Subcutaneous abdominal adipose tissue (tissue), 5 donors: ENCODE data around the gene TMEM250.

Experiments
- H3K27ac ChIP-seq: one replicate; pipeline ENCODE4 v1.7.0; 2013; ENCODE audit warnings: low read depth, mild to moderate bottlenecking, inconsistent platforms, low read length, moderate library complexity
- H3K27me3 ChIP-seq, 5 donors: one replicate each; pipeline ENCODE4 v1.7.0; 2013; ENCODE audit warnings: low read length in 5 of 5, inconsistent platforms in 1 of 5; ENCODE audit not compliant: control insufficient read depth in 5 of 5, insufficient read depth in 4 of 5
- H3K36me3 ChIP-seq, 5 donors: one replicate each; pipeline ENCODE4 v1.7.0; 2013; ENCODE audit warnings: low read length in 5 of 5; ENCODE audit not compliant: control insufficient read depth in 5 of 5, insufficient read depth in 5 of 5
- H3K4me1 ChIP-seq, 5 donors: one replicate each; pipeline ENCODE4 v1.7.0; 2013; ENCODE audit warnings: low read length in 5 of 5, mild to moderate bottlenecking in 3 of 5, moderate library complexity in 1 of 5; ENCODE audit not compliant: control insufficient read depth in 5 of 5, insufficient read depth in 5 of 5
- H3K4me3 ChIP-seq, 5 donors: one replicate each; pipeline ENCODE4 v1.7.0; 2013; ENCODE audit warnings: low read length in 5 of 5, low read depth in 1 of 5
- H3K9ac ChIP-seq, 5 donors: one replicate each; pipeline ENCODE4 v1.7.0; 2013; ENCODE audit warnings: low read length in 5 of 5, mild to moderate bottlenecking in 4 of 5, moderate library complexity in 3 of 5
- H3K9me3 ChIP-seq, 5 donors: one replicate each; pipeline ENCODE4 v1.7.0; 2013; ENCODE audit warnings: low read length in 5 of 5; ENCODE audit not compliant: control insufficient read depth in 5 of 5
- donor health status: healthy.
- donor health status: healthy.
- donor health status: healthy.
- donor health status: healthy.
- donor health status: healthy.

The TMEM250 gene

DNA sequence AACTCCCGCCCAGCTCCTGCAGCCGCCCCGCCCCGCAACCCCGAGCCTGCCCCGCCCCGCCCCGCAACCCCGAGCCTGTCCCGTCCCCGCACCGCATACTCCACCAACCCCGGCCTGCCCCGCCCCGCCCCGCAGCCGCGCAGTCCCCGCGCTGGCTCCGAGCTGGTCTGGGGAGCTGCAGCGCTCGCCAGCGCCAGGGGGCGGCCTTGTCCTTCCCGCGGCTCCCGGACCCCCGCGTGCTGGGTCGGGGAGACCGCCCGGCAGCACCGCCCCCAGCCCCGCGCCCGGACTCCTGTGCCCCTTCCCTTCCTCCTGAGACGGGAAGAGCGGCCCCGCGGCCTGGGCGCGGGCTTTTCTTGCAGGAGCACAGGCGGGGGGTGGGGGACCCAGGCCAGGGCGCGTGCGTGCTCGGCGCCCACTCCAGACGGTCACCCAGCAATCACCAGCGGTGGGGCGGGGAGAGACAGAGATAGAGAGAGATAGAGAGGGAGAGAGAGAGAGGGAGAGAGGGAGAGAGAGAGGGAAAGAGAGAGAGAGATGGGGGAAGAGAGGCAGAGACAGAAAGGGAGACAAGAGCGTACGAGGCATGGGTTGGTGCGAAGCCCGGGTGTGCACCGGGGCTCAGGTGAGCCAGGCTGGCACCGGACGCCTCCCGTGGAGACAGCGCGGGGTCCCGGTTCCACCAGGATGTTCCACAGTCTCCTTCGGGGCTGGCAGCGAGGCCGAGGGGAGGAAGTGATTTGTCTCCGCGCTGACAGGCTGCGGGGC is 14.7 kb upstream of the TMEM250 start:
- peak overlapping the region in 3 of 5 donors; percentile 2 to 47 (median 11) for H3K4me3 ChIP-seq
- peaks cover 0 to 21% (median 11%) of the 10 kb centered on the region in 5 donors for H3K4me1 ChIP-seq
- H3K9me3 ChIP-seq = no peaks in the 10 kb centered on the region
- no peak overlapping the region for H3K9ac ChIP-seq
- no peaks in the 10 kb centered on the region for H3K36me3 ChIP-seq
- peaks cover 58 to 70% (median 62%) of the 10 kb centered on the region in 5 donors for H3K27me3 ChIP-seq
- no peak overlapping the region for H3K27ac ChIP-seq

DNA sequence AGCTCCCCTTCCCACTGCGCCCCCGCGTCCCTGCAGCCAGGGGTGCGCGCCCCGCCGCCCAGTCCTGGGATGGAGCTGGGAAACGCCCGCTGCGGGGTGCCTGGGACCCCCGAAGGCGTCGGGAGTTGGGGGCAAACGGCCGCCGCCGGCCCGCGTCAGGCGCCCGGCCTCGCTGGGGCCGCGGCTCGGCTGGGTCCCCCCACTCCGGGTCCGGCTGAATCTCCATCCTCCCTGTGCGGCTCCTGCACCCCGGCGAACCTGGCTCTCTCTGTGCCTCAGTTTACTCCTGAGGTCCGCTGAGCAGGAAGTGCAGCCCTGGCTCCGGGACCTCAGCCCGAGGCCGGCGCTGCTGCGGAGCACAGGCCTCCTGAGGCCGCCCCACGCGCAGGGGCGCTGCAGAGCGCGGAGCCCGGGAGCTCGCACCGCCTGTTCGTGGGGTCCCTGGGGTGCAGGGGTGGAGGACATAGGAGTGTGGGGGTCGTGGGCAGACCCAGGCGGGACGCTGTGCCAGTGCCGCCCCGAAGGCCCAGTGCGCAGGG is 13.9 kb upstream of the TMEM250 start:
- Histone ChIP-seq H3K9ac (no peak overlapping the region), H3K36me3 (no peaks in the 10 kb centered on the region), H3K27me3 (peaks cover 55 to 73% (median 57%) of the 10 kb centered on the region in 5 donors), H3K9me3 (no peaks in the 10 kb centered on the region), H3K27ac (no peak overlapping the region), H3K4me1 (peaks cover 0 to 21% (median 11%) of the 10 kb centered on the region in 5 donors), H3K4me3 (no peak overlapping the region)

- no peak overlapping the region for H3K27ac ChIP-seq
- peaks cover 53 to 74% (median 57%) of the 10 kb centered on the region in 5 donors for H3K27me3 ChIP-seq
- no peak overlapping the region for H3K4me3 ChIP-seq
- H3K36me3 ChIP-seq = no peaks in the 10 kb centered on the region
- peaks cover 0 to 15% (median 8%) of the 10 kb centered on the region in 5 donors for H3K4me1 ChIP-seq
- H3K9ac ChIP-seq = no peak overlapping the region
- no peaks in the 10 kb centered on the region for H3K9me3 ChIP-seq
Measured at GRCh38 chr9:136131629-136132511, 13.2 kb upstream of the TMEM250 start.

GRCh38 chr9:136129176-136129575 is 10.5 kb upstream of the TMEM250 start:
- H3K27ac ChIP-seq = no peak overlapping the region
- H3K4me1 ChIP-seq = peaks cover 0 to 15% (median 7%) of the 10 kb centered on the region in 5 donors

DNA sequence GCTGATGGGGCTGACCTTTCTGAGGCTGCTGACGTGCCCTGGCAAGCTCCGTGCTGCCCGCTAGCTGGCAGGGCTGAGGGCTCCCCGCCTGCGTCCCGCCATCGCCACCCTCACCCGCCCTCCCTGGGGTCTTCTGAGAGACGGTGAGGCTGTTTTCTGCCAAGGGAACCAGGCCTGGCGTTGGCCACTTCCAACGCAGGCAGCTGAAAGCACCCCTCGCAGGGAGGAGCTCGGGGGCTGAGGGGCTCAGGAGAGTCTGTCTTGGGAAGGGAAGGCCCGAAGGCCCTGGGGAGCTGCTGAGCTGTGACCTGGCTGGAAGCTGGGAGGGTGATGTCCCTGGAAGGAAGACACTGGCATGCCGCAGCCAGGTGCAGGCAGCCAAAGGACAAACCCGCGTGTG is 9.8 kb upstream of the TMEM250 start:
- peaks cover 38 to 73% (median 49%) of the 10 kb centered on the region in 5 donors for H3K27me3 ChIP-seq
- no peaks in the 10 kb centered on the region for H3K36me3 ChIP-seq
- no peak overlapping the region for H3K4me3 ChIP-seq
- no peaks in the 10 kb centered on the region for H3K9me3 ChIP-seq
- H3K9ac ChIP-seq = no peak overlapping the region
- no peak overlapping the region for H3K27ac ChIP-seq
- peaks cover 0 to 8% (median 5%) of the 10 kb centered on the region in 5 donors for H3K4me1 ChIP-seq

More at GRCh38 chr9:136129176-136129575, 10.5 kb upstream of the TMEM250 start:
- H3K9me3 ChIP-seq = no peaks in the 10 kb centered on the region
- H3K27me3 ChIP-seq = peaks cover 45 to 74% (median 57%) of the 10 kb centered on the region in 5 donors
- H3K36me3 ChIP-seq = no peaks in the 10 kb centered on the region
- no peak overlapping the region for H3K4me3 ChIP-seq
- H3K9ac ChIP-seq = no peak overlapping the region

DNA sequence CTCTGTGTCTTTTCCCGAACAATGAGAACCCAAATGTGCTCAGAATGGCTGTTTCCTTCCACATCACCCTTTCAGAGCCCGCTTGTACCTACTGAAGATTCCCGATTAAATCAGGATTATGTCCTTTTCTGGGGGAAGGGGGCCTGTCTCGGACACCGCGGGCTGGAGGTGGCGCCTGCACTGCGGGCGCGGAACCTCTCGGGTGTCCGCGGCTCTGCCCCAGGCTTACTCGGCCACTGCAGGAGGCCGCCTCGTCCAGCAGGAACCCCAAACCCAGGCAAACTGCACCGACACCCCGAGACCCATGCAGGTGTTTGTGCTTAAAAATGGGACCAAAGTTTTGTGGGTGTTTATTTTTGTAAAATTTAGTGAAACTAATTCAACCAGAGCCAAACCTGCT is 8.6 kb upstream of the TMEM250 start:
- no peak overlapping the region for H3K9ac ChIP-seq
- peaks cover 33 to 68% (median 43%) of the 10 kb centered on the region in 5 donors for H3K27me3 ChIP-seq
- H3K4me1 ChIP-seq = peaks cover 0 to 10% (median 7%) of the 10 kb centered on the region in 5 donors
- H3K4me3 ChIP-seq = no peak overlapping the region
- no peaks in the 10 kb centered on the region for H3K36me3 ChIP-seq
- H3K27ac ChIP-seq = no peak overlapping the region
- no peaks in the 10 kb centered on the region for H3K9me3 ChIP-seq

- Histone ChIP-seq H3K4me3 (no peak overlapping the region), H3K27ac (no peak overlapping the region), H3K36me3 (no peaks in the 10 kb centered on the region), H3K4me1 (peaks cover 0 to 10% (median 7%) of the 10 kb centered on the region in 5 donors), H3K9me3 (no peaks in the 10 kb centered on the region), H3K27me3 (peaks cover 14 to 48% (median 24%) of the 10 kb centered on the region in 5 donors), H3K9ac (no peak overlapping the region)
Measured at GRCh38 chr9:136124976-136125692, 6.5 kb upstream of the TMEM250 start.

- Histone ChIP-seq H3K4me3 (peak overlapping the region in 4 of 5 donors; percentile 32 to 56 (median 40)), H3K4me1 (peaks cover 0 to 23% (median 19%) of the 10 kb centered on the region in 5 donors), H3K27me3 (peaks cover 4 to 36% (median 22%) of the 10 kb centered on the region in 5 donors), H3K9me3 (no peaks in the 10 kb centered on the region), H3K27ac (no peak overlapping the region), H3K36me3 (no peaks in the 10 kb centered on the region), H3K9ac (peak overlapping the region in 3 of 5 donors; percentile 5 to 71 (median 38))
Measured at GRCh38 chr9:136122425-136123383, 4.0 kb upstream of the TMEM250 start.
